Gastrocnemius medialis (tissue), 4 donors: ENCODE results near the gene TENM3. TPM values are rescaled to one million over a fixed set of nuclear protein-coding genes. Genes with fewer than 3 reads are reported as not detected.
"Not testable (repeated sequence)": the region's sequence is repeated elsewhere in the genome, so short reads cannot be mapped to it uniquely, and the experiment has no call there.

Experiments
- ATAC-seq, 2 donors: fragments of 150-250 bp; one replicate each; pipeline ENCODE4 v1.9.1; 2016
- DNase-seq, 2 donors: peaks; one replicate each; pipeline ENCODE4 v3.0.0-alpha.2; 2019
- H3K27ac ChIP-seq, 4 donors: fragments of 200-600 bp; sonication (generic); 1 replicate in 1 of 4; 2 replicates in 3 of 4; pipeline ENCODE4 v1.5.1; 2016 to 2018; ENCODE audit warnings: mild to moderate bottlenecking in 2 of 4, moderate library complexity in 1 of 4
- H3K27me3 ChIP-seq, 3 donors: fragments of 200-600 bp; sonication (generic) in 2 of 3; 1 replicate in 1 of 3; 2 replicates in 2 of 3; pipeline versions ENCODE4 v1.5.1 to v1.6.0; 2016 to 2019; ENCODE audit warnings: mild to moderate bottlenecking in 1 of 3, moderate library complexity in 1 of 3
- H3K36me3 ChIP-seq, 2 donors: fragments of 200-600 bp; sonication (generic) in 1 of 2; one replicate each; pipeline ENCODE4 v1.5.1; 2017 to 2018
- H3K4me1 ChIP-seq, 2 donors: fragments of 200-600 bp; sonication (generic) in 1 of 2; one replicate each; pipeline ENCODE4 v1.5.1; 2016 to 2017; ENCODE audit warnings: mild to moderate bottlenecking in 2 of 2
- H3K4me3 ChIP-seq, 4 donors: fragments of 200-600 bp; sonication (generic) in 3 of 4; 1 replicate in 1 of 4; 2 replicates in 3 of 4; pipeline ENCODE4 v1.5.1; 2016 to 2019; ENCODE audit warnings: mild to moderate bottlenecking in 2 of 4
- H3K9me3 ChIP-seq, 3 donors: fragments of 200-600 bp; sonication (generic) in 2 of 3; 1 replicate in 1 of 3; 2 replicates in 2 of 3; pipeline ENCODE4 v1.5.1; 2016 to 2019
- CTCF ChIP-seq, 5 experiments: fragments of 450-650 bp in 3 of 5; fragments of 200-600 bp in 2 of 5; sonication (generic) in 2 of 5; IDR thresholded peaks in 4 of 5; conservative IDR thresholded peaks in 1 of 5; 1 replicate in 4 of 5; 2 replicates in 1 of 5; pipeline ENCODE4 v1.5.1; 2016 to 2019; ENCODE audit warnings: antibody characterized with exemption in 5 of 5, mild to moderate bottlenecking in 3 of 5, moderate library complexity in 3 of 5
- POLR2A ChIP-seq, 2 donors: fragments of 450-650 bp; IDR thresholded peaks; one replicate each; pipeline ENCODE4 v1.6.1; 2017; ENCODE audit warnings: antibody characterized with exemption in 2 of 2, mild to moderate bottlenecking in 2 of 2, moderate library complexity in 2 of 2
- in situ Hi-C, 4 donors: fragments of 200-750 bp; cut with MboI; loops; one replicate each; pipeline versions ENCODE4 v1.15.0 to v1.8.0; 2017; ENCODE audit warnings: low sequenced_read_pairs in 4 of 4
- intact Hi-C: fragments of 100-400 bp; cut with DNase I; formaldehyde crosslinking; loops from one replicate; pipeline ENCODE4 v1.15.1; 2023; ENCODE audit warnings: low total_unique reads
- total RNA-seq, 4 donors: library from RNA; depleted of rRNA; stranded (reverse); fragments of >200 nt; gene quantifications; one replicate each; pipeline versions ENCODE4 v1.1.0 to v1.2.3, GENCODE V29; 2016

The TENM3 gene
- total RNA-seq, 4 donors from 2014 or later = 8.3 to 16.2 (median 12.3) TPM

GRCh38 chr4:182233310-182234090 lies 9.7 kb upstream of the TENM3 start:
- intact Hi-C loops (no loop called here), in situ Hi-C loops (no loop called here)
- Histone ChIP-seq H3K36me3 (no peaks in the 10 kb centered on the region), H3K4me1 (no peaks in the 10 kb centered on the region), H3K27ac (no peak overlapping the region), H3K9me3 (no peaks in the 10 kb centered on the region), H3K4me3 (no peak overlapping the region), H3K27me3 (no peaks in the 10 kb centered on the region)
- ATAC-seq (no peak), DNase-seq (no peak)
- TF ChIP-seq CTCF (IDR thresholded peaks at IDR 0.05 in 4 of 5, conservative IDR thresholded peaks at IDR 0.05 in 1 of 5) (no peak), POLR2A (IDR thresholded peaks at IDR 0.05) (no peak)

- no peaks in the 10 kb centered on the region for H3K27me3 ChIP-seq
- in situ Hi-C loops = no loop called here
- H3K36me3 ChIP-seq = no peaks in the 10 kb centered on the region
- H3K4me3 ChIP-seq = no peak overlapping the region
- DNase-seq = no peak
- H3K4me1 ChIP-seq = no peaks in the 10 kb centered on the region
- intact Hi-C loops = no loop called here
- no peak overlapping the region for H3K27ac ChIP-seq
- H3K9me3 ChIP-seq = no peaks in the 10 kb centered on the region
- TF ChIP-seq CTCF (IDR thresholded peaks at IDR 0.05 in 4 of 5, conservative IDR thresholded peaks at IDR 0.05 in 1 of 5) = no peak
- TF ChIP-seq POLR2A (IDR thresholded peaks at IDR 0.05) = no peak
- ATAC-seq = no peak
Observed at GRCh38 chr4:182235021-182235795, 8.0 kb upstream of the TENM3 start.

GRCh38 chr4:182236186-182236585 lies 7.0 kb upstream of the TENM3 start:
- ATAC-seq (no peak), DNase-seq (no peak)
- intact Hi-C loops (no loop called here), in situ Hi-C loops (no loop called here)
- H3K4me1 ChIP-seq = no peaks in the 10 kb centered on the region
- H3K9me3 ChIP-seq = no peaks in the 10 kb centered on the region
- no peaks in the 10 kb centered on the region for H3K27me3 ChIP-seq
- no peak overlapping the region for H3K4me3 ChIP-seq
- TF ChIP-seq POLR2A (IDR thresholded peaks at IDR 0.05) (no peak), CTCF (IDR thresholded peaks at IDR 0.05 in 4 of 5, conservative IDR thresholded peaks at IDR 0.05 in 1 of 5) (no peak)
- no peaks in the 10 kb centered on the region for H3K36me3 ChIP-seq
- H3K27ac ChIP-seq = no peak overlapping the region

GRCh38 chr4:182237010-182237409 lies 6.2 kb upstream of the TENM3 start:
- intact Hi-C loops, DNase-seq, H3K4me3 ChIP-seq, H3K4me1 ChIP-seq, in situ Hi-C loops, ATAC-seq, H3K27me3 ChIP-seq, H3K27ac ChIP-seq, H3K9me3 ChIP-seq, H3K36me3 ChIP-seq: not testable (repeated sequence)

- Histone ChIP-seq H3K36me3 (no peaks in the 10 kb centered on the region), H3K27me3 (no peaks in the 10 kb centered on the region), H3K4me3 (no peak overlapping the region), H3K4me1 (no peaks in the 10 kb centered on the region), H3K27ac (no peak overlapping the region), H3K9me3 (no peaks in the 10 kb centered on the region)
- no peak for DNase-seq
- intact Hi-C loops (no loop called here), in situ Hi-C loops (no loop called here)
- TF ChIP-seq POLR2A (IDR thresholded peaks at IDR 0.05) = no peak
- no peak for TF ChIP-seq CTCF (IDR thresholded peaks at IDR 0.05 in 4 of 5, conservative IDR thresholded peaks at IDR 0.05 in 1 of 5)
- no peak for ATAC-seq
Observed at GRCh38 chr4:182238355-182238931, 4.8 kb upstream of the TENM3 start.
